HepG2 (cell line): ENCODE measurements around the gene LRRC74A.

Experiments
- JUND ChIP-seq: sonication (generic); formaldehyde crosslinking; IDR thresholded peaks from 2 replicates; pipeline ENCODE4 v1.8.0; 2022; ENCODE audit warnings: mild to moderate bottlenecking, missing genetic modification reagents
- LCORL ChIP-seq, 2 experiments: fragments of 450-650 bp in 1 of 2; sonication (generic) in 1 of 2; formaldehyde crosslinking in 1 of 2; IDR thresholded peaks; 2 replicates each; pipeline versions ENCODE4 v1.5.0 to v1.6.1; 2017 to 2020; ENCODE audit warnings: antibody characterized with exemption in 1 of 2, missing genetic modification reagents in 1 of 2
- SETDB1 ChIP-seq: sonication (generic); formaldehyde crosslinking; IDR thresholded peaks from 2 replicates; pipeline ENCODE4 v1.5.1; 2020; ENCODE audit warnings: missing genetic modification reagents, mild to moderate bottlenecking, borderline replicate concordance
- ZNF660 ChIP-seq: sonication (generic); formaldehyde crosslinking; IDR thresholded peaks from 2 replicates; pipeline ENCODE4 v1.5.1; 2020; ENCODE audit warnings: mild to moderate bottlenecking, low read depth, missing genetic modification reagents, borderline replicate concordance

DNA sequence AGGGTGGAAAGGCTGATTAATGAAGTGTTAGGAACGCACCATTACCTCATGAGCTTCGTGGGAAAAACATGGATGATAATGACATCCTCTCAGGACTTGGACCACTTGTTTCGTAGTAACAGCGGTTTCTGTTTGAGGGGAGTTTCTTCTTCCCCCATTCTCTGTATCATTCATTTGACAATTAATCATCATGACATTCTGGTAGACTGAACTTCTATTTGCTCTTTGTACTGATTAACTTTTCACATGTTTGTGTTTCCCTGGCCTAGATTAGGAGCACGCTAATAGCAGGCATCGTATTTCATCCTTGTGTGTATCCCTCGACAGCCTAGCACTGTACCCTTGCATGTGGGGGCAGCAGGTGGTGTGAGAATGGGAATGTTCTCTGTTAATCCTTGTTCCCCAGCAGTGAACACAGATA is 8.0 kb downstream of the LRRC74A start:
- TF ChIP-seq ZNF660 (CRISPR knock-in tag) (no peak), JUND (CRISPR knock-in tag) (no peak), SETDB1 (no peak), LCORL (IDR thresholded peaks at IDR 0.05) (no peak), LCORL (CRISPR knock-in tag; IDR thresholded peaks at IDR 0.05) (no peak)
